Panc1 (cell line): ENCODE data around the gene ZC3H12C. TPM values are rescaled to one million over a fixed set of nuclear protein-coding genes. Genes with fewer than 3 reads are reported as not detected.

Experiments used
- ATAC-seq: fragments of 200-7000 bp; cut with Tn5 transposase; 2 replicates; pipeline ENCODE4 v1.9.1; 2020; ENCODE audit warnings: mild to moderate bottlenecking, moderate library complexity
- BruUV-seq: library from RNA; stranded (reverse); fragments of 400-500 nt; replicated peaks from 2 replicates; lab custom pipeline; 2021; lab: Mats Ljungman, UMichigan
- CTCF ChIA-PET: fragments of 300-600 bp; sonication (Branson Sonifier 250); formaldehyde crosslinking; loops from one replicate; lab custom pipeline; 2022; ENCODE audit warnings: antibody characterized with exemption; lab: Charles Lee
- POLR2A ChIA-PET: fragments of 300-600 bp; sonication (Branson Sonifier 250); formaldehyde crosslinking; loops from one replicate; lab custom pipeline; 2022; ENCODE audit warnings: antibody characterized with exemption; lab: Charles Lee
- DNase-seq: peaks from one replicate; pipeline ENCODE4 v3.0.0-alpha.2; 2010; ENCODE audit warnings: low read depth, low spot score
- H3K27ac ChIP-seq: 2 replicates; pipeline ENCODE4 v1.5.1; 2011; ENCODE audit warnings: mild to moderate bottlenecking, low read length, inconsistent platforms
- H3K27me3 ChIP-seq: fragments of 200-500 bp; sonication (Bioruptor generic); 2 replicates; pipeline ENCODE4 v1.6.0; 2014; ENCODE audit warnings: low read length, inconsistent platforms; ENCODE audit not compliant: control insufficient read depth, insufficient read depth
- H3K36me3 ChIP-seq: fragments of 200-500 bp; sonication (Bioruptor generic); 2 replicates; pipeline ENCODE4 v1.5.1; 2014; ENCODE audit warnings: inconsistent platforms, mild to moderate bottlenecking, low read length, moderate library complexity; ENCODE audit not compliant: control insufficient read depth, insufficient read depth
- H3K4me1 ChIP-seq: 2 replicates; pipeline ENCODE4 v1.5.1; 2011; ENCODE audit warnings: inconsistent platforms, mild to moderate bottlenecking, low read length, moderate library complexity; ENCODE audit not compliant: control insufficient read depth, insufficient read depth
- H3K4me3 ChIP-seq, 2 experiments: 2 replicates each; pipeline ENCODE4 v1.5.1; 2011 to 2012; ENCODE audit warnings: low read depth in 2 of 2, low read length in 2 of 2, mild to moderate bottlenecking in 2 of 2, inconsistent platforms in 1 of 2, moderate library complexity in 1 of 2
- H3K9me3 ChIP-seq: fragments of 200-500 bp; sonication (Bioruptor generic); 2 replicates; pipeline ENCODE4 v1.5.1; 2014; ENCODE audit warnings: low read depth, mild to moderate bottlenecking, inconsistent platforms, low read length, moderate library complexity; ENCODE audit not compliant: control insufficient read depth, insufficient read depth
- POLR2AphosphoS5 ChIP-seq: IDR thresholded peaks from 2 replicates; pipeline ENCODE4 v1.6.1; 2012; ENCODE audit warnings: mild to moderate bottlenecking, low read depth, low read length, moderate library complexity
- REST ChIP-seq, 2 experiments: IDR thresholded peaks; 2 replicates each; pipeline ENCODE4 v1.6.1; 2011 to 2012; ENCODE audit warnings: low read depth in 2 of 2, control low read depth in 1 of 2, low read length in 1 of 2, mild to moderate bottlenecking in 1 of 2, moderate library complexity in 1 of 2; ENCODE audit not compliant: insufficient read depth in 1 of 2
- SIN3A ChIP-seq: IDR thresholded peaks from 2 replicates; pipeline ENCODE4 v1.6.1; 2012; ENCODE audit warnings: low read depth, mild to moderate bottlenecking, low read length, moderate library complexity, borderline replicate concordance; ENCODE audit not compliant: insufficient read depth
- TCF7L2 ChIP-seq: IDR thresholded peaks from 2 replicates; pipeline ENCODE4 v1.6.1; 2011; ENCODE audit warnings: mild to moderate bottlenecking, low read depth, low read length, inconsistent platforms
- in situ Hi-C: cut with HindIII; loops from 2 replicates; pipeline ENCODE4 v1.10.0; 2016; ENCODE audit warnings: low sequenced_read_pairs, low pct_unique_long_range_greater_than_20kb
- intact Hi-C: fragments of 100-400 bp; cut with micrococcal nuclease; formaldehyde crosslinking; loops from one replicate; pipeline ENCODE4 v1.10.0; 2022; ENCODE audit not compliant: unreplicated experiment
- total RNA-seq: library from RNA; stranded (reverse); gene quantifications from one replicate; pipeline ENCODE4 v1.2.1, GENCODE V29; 2021; ENCODE audit not compliant: unreplicated experiment
- TF ChIP-seq, protein P1 (sequence below): fragments of 450-650 bp; IDR thresholded peaks from 2 replicates; pipeline ENCODE4 v1.5.1; 2017; ENCODE audit warnings: mild to moderate bottlenecking

The ZC3H12C gene
- total RNA-seq, 1 experiment from 2014 or later: 13.5 TPM

DNA sequence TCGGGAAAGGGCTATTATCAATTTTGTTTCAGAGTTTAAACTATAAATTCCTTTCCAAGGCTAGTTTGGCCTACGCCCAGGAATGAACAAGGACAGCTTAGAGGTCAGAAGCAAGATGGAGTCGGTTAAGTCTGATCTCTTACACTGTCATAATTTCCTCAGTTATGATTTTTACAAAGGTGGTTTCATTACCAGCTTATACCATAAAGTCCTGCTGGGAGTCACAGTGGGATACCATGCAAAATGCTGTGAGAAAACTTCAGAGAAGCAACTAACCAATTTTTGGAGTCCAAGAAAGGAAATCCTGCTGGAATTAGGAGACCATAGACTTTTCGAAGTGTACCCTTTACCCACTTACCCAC is 17.4 kb upstream of the ZC3H12C start:
- ATAC-seq (no peak), DNase-seq (no peak)
- intact Hi-C loops (no loop called here), in situ Hi-C loops (no loop called here)
- Histone ChIP-seq H3K9me3 (peaks cover 10% of the 10 kb centered on the region; the same call in 1 of the 2 replicates), H3K36me3 (no peaks in the 10 kb centered on the region), H3K4me1 (peaks cover 6% of the 10 kb centered on the region; the same call in 1 of the 2 replicates), H3K27ac (no peak overlapping the region), H3K27me3 (no peaks in the 10 kb centered on the region), H3K4me3 (no peak overlapping the region)
- CTCF ChIA-PET: no interaction called here
- no TSS peak for BruUV-seq
- no peak for TF ChIP-seq POLR2AphosphoS5
- TF ChIP-seq, protein P1, sequence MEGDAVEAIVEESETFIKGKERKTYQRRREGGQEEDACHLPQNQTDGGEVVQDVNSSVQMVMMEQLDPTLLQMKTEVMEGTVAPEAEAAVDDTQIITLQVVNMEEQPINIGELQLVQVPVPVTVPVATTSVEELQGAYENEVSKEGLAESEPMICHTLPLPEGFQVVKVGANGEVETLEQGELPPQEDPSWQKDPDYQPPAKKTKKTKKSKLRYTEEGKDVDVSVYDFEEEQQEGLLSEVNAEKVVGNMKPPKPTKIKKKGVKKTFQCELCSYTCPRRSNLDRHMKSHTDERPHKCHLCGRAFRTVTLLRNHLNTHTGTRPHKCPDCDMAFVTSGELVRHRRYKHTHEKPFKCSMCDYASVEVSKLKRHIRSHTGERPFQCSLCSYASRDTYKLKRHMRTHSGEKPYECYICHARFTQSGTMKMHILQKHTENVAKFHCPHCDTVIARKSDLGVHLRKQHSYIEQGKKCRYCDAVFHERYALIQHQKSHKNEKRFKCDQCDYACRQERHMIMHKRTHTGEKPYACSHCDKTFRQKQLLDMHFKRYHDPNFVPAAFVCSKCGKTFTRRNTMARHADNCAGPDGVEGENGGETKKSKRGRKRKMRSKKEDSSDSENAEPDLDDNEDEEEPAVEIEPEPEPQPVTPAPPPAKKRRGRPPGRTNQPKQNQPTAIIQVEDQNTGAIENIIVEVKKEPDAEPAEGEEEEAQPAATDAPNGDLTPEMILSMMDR: no peak
- TF ChIP-seq SIN3A: no peak
- TF ChIP-seq REST (IDR thresholded peaks at IDR 0.05; ENCODE audit: insufficient read depth in 1 of 2, low read depth in 2 of 2, low read length in 1 of 2): no peak
- TF ChIP-seq TCF7L2: no peak
- POLR2A ChIA-PET: no interaction called here

DNA sequence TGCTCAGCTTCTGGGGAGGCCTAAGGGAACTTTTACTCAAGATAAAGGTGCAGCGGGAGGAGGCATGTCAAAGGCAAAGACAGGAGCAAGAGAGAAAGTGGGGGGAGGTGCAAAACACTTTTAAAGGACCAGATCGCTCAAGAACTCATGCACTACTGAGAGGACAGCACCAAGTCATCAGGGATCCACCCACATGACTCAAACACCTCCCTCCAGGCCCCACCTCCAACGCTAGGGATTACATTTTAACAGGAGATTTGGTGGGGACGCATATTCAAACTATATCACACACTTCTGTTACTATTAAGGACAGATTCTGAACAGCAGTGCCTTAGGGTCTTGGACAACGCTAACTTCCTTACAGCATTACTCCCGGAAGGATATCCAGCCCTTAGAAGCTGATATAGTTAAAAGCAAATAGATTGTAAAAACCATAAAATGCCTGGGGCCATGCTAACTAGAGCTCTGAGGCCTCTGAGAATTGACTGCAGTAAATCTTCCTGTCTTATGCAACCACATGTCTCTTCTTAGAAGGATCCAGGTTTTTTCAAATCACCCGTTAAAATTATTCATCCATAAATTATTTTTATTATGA is 16.7 kb upstream of the ZC3H12C start:
- ChIA-PET CTCF (no interaction called here), POLR2A (no interaction called here)
- Histone ChIP-seq H3K27ac (no peak overlapping the region), H3K36me3 (no peaks in the 10 kb centered on the region), H3K4me1 (peaks cover 6% of the 10 kb centered on the region; the same call in 1 of the 2 replicates), H3K9me3 (peaks cover 10% of the 10 kb centered on the region; the same call in 1 of the 2 replicates), H3K27me3 (no peaks in the 10 kb centered on the region), H3K4me3 (no peak overlapping the region)
- no peak for ATAC-seq
- TF ChIP-seq SIN3A: no peak
- TF ChIP-seq, protein P1: no peak
- intact Hi-C loops (no loop called here), in situ Hi-C loops (no loop called here)
- no TSS peak for BruUV-seq
- DNase-seq: no peak
